Measurements from ENCODE around the gene PAPPA. TPM values are rescaled to one million over a fixed set of nuclear protein-coding genes. Genes with fewer than 3 reads are reported as not detected.

Gene PAPPA
- total RNA-seq, 1 donor from 2014 or later = not detected

DNA sequence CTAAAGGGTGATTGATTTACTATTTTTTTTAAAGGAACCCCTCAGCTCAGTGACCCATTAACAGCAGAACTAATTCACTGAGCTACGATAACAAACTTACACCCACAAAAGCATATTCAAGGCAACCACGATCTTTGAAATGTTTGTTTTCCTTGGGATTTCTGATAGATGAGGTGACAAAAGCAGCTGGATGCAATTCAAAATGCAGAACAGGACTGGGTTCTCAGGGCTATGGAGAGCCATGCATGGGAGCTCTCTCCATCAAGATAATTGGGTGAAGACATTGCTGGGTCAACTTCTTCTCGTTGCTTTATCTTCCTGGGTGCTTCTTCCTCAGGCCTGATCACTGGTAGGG, 60.1 kb downstream of the PAPPA start:
- intact Hi-C loops (cut with micrococcal nuclease) = no loop called here

DNA sequence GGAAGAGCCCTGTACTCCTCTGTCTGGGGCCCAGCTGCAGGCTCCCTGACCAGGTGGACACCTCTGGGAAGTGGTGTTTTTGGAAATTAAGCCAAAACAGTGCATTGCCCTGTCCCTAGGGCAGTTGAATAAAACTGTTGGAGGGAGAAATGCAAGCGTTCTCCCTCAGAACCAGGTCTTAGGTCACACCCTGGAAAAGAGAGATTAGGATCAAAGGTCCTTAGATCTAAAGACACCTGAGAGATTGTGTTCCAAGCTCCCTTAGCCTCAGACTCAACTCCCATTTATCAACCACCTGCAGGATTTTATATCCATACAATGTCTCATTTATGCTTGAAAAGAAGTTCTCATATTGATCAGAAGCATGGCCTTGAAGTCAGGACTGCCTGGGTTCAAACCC, 64.8 kb downstream of the PAPPA start:
- intact Hi-C loops (cut with micrococcal nuclease) = no loop called here

DNA sequence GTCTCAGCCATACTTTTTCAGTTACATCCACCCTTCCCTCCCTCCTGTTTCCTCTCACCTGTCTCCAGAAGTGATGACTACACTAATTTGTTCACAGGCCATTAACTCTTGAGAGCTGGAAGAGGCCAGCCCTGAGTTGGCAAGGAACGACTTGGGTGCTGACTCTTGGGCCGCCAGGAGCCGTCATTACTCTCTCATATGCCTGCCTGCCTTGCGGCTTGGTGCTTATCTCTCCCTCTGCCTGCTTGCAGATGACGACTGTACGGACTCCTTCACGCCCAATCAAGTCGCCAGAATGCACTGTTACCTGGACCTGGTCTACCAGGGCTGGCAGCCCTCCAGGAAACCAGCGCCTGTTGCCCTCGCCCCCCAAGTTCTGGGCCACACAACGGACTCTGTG, 66.1 kb downstream of the PAPPA start:
- intact Hi-C loops (cut with micrococcal nuclease) = no loop called here

DNA sequence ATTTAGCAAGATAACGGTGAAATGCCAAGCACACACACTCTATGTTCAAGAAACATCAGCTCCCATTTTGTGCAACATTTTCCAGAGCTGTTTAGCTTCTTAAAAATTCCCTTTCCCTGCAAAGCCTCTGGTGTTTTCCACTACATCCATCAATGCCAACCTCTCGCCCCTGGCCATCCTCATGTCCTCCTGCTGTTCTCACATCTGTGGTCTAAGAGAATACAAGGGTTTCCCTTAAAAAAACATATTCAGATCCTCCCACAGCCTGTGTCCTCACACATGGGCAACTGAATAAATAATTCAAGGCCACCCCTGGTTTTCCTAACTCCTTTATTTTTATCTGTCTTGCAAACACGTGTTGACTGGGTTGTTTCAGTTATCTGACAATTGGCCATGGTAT, 70.3 kb downstream of the PAPPA start:
- intact Hi-C loops (cut with micrococcal nuclease) = no loop called here

DNA sequence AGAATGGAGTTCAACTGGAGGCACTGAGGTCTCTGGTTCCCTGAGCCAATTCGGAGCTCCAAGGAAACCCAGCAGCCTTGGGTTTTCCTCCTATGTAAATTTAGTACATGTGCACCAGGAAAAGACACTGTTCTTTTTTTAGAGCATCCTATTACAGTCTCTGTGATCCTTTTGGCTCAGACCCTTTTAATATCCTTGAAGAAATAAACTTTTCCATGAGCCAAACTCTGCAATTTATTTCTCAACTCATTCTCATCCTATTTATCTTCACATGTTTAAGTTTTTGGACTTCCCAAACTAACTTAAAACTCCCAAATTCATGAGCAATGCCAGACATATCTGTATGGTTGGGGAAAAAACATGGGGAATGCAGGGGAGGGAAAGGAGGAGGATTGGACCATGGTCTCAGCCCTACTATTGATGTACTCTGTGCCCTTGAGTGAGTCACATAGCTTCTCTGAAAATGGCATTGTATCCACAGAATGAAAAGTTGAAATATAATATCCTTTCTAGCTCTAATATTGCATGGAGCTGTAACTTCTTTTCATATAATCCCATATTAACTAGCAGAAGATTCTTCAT, 76.6 kb downstream of the PAPPA start:
- intact Hi-C loops (cut with micrococcal nuclease) = no loop called here

DNA sequence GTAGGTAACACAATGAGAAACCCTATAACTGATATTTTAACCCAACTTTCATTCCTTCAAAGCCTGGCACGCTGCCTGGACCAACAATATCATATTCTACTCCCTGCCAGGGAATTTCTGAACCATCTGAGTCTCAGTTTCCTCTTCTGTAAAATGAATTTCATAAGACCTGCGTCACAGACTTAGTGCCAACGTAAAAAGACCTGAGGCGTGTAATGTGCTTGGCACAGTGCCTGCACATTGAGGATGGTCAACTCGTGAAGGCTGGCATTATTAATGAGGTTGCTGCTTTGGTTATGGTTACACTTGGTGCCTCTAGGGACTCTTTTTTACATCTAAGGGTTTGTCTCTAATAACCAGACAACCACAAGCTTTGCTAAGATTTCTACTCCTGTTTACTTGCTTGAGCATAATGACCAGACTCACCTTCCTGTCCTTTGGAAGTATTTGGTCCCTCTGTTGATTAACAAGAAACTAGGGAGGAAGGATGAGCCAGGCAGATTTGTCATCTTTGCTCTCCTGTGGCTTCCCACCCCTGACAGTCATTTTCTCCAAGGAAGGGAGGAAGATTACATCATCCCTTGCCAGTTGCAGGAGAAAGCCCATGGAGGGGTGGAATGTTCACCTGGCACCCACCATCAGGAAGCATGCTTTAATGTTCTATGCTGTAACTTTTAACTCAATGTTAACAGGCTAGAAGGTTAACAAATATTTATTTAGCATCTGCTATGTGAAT, 79.0 kb downstream of the PAPPA start:
- intact Hi-C loops (cut with micrococcal nuclease) = no loop called here

DNA sequence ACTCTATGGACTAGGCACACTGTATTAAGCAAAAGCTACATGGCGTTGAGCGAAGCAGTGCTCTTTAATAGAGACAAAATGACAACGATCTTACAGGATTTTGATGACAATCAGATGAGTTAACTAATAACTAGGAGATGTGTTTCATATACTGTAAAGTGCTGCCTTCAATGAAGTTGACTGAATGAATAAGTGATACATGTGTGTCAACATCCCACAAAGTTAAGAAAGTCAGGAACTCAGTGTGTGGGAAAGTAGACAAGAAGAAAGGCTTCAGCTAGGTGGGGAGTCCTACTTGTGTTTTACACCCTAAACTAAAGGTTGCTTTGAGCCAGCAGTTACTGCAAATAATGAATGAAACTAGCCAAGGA, 79.6 kb downstream of the PAPPA start:
- intact Hi-C loops (cut with micrococcal nuclease) = no loop called here

DNA sequence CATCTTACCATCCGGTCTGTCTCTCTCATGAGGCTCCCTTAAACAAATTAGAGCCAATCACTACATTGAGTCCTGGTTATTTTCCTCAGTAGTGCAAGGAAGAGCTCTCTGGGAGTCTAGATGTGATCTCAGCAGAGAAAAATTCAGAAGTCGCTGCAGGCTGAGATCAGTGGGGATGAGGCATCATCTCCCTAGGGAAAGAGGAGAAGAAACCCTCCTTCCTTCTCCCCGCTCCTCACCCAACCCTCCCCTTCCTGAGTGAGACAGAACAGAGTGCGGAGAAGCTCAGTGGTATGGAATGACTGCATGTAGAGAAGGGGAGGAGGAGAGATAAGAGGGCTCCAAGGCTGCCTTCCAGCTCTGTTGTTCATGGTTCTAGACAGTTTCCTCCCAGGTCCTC, 80.5 kb downstream of the PAPPA start:
- intact Hi-C loops (cut with micrococcal nuclease) = no loop called here

DNA sequence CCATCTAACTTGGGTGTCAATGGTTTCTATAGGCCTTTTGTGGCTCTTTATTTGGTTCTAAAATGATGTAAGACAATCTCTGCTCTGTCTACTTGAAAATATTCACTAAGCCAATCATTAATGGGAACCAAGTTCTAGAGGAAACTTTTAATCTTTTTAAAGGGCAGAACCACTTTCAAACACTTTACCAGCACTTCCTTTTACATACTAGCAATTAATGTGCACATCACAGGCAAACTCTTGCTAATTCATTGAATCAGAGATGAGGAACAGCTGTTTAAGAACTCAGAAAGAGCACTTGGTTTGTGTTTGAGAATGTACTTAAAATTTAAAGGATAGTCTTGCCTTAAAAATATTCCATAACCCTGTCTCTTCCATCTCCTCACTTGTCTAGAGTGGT, 83.4 kb downstream of the PAPPA start:
- intact Hi-C loops (cut with micrococcal nuclease) = no loop called here

DNA sequence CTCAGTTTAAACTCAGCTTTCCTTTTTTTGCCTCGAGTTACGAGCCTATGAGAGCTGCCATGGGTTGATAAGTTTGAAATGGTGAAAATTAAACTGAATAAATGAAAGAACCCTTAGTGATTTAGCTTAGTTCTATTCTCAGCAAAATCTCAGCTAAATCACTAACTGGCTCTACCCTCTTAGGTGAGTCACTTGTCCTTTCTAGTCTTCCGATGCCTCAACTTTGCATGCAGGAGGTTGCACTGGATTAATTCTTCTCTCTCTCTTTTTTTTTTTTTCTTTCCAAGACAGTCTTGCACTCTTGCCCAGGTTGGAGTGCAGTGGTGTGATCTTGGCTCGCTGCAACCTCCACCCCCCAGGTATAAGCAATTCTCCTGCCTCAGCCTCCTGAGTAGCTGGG, 83.9 kb downstream of the PAPPA start:
- intact Hi-C loops (cut with micrococcal nuclease) = no loop called here

DNA sequence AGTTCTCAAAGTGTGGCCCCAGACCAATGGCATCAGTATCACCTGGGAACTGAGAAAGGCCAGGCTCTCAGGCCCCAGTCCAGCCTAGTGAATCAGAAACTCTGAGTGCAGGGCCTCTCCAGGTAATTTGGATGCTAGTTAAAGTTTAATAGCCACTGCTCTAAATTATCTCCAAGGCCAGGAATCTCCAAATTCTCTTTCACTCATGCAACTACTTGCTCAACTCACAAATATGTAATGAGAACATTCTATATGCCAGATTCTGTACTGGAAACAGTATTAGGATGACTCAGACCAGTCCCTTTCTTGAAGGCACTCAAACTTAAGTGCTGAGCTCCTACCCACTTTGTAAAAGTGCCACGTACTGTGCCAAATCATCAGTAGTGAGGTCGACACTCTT, 84.6 kb downstream of the PAPPA start:
- intact Hi-C loops (cut with micrococcal nuclease) = no loop called here

DNA sequence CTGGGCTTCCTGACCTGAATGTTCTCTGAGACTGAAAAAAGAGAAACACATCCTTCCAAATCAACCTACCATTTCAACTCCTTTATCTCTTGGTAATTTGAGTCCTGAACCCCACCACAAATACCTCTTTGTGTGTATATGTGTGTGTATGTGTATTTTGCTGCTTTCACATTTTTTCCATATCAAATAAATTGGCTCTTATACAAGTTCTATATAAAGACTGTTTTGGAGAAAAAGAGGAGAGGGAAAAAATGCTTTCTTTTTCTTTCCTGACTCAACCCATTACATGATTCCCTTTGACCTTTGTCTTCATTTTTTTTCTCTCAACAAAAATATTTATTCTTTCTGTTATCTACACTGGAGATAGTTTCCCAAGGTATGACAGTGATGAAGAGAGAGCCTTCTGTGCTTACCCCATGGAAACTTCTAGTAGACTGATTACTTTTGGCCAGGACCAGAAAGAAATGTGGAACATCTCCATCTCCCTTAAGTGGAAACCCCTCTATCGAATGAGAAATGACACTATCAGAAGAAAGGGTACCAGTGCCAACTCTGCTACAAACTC, 85.3 kb downstream of the PAPPA start:
- intact Hi-C loops (cut with micrococcal nuclease) = no loop called here

DNA sequence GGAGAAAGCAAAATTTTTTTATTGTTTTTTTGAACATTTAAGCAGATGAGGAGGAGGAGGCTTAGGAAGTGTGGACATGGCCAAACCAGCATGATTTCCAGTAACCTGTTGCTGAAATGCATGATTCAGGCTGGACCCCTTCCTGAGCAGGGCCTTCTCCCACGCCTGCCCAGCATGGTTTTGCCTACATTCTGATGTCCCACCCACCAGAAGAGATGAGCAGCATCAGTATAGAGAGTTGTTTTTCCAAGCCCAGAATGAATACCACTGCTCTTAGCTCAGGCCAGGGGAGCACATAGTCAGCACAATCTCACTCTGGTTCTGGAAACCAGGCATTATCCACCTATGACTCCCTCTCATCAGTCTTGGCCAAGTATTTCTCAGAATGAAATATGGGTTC, 90.1 kb downstream of the PAPPA start:
- intact Hi-C loops (cut with micrococcal nuclease) = no loop called here

DNA sequence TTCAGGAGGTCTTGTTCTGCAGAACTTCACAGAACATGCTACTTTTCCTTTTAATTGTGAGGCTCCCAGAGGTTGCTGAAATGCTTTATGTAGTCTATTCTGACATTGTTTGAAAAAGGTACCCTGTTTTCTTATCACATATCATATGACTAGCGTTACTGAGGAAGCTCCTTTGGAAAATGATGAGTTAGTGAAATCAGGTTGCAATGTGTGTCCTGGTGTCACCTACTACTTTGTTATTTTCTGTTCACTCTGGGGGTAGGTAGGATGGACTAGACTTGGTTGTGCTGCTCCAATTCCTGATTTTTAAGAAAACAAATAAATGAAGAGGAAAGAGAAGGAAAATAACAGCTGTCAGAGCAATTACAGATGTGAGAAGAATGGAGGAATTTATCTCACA, 93.7 kb downstream of the PAPPA start:
- intact Hi-C loops (cut with micrococcal nuclease) = no loop called here

DNA sequence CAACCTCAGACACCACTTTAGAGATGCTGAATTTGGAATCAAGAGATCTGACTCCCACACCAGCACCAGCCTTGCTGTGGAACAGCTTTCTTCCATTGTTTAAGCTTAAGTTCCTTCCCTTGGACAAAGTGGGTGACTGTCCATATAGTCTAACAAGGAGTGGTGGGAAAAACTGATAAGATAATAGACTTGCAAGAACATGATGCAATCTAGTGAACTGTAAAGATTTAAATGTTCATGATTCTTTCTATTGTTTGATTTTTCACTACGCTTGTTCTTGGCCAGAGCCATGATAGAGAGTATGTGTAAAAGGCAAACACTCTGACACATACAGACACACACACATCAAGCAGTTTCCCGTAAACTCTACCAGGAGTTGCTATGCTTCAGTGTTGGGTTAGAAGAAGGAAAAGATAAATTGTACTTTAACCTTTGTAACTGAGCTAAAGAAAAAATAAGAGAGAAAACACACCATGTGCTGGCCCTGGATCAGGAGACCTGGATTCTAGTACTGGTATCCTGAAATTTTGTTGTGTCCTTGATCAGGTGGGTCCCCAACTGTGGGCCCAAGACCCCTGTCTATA, 94.3 kb downstream of the PAPPA start:
- intact Hi-C loops (cut with micrococcal nuclease) = no loop called here

DNA sequence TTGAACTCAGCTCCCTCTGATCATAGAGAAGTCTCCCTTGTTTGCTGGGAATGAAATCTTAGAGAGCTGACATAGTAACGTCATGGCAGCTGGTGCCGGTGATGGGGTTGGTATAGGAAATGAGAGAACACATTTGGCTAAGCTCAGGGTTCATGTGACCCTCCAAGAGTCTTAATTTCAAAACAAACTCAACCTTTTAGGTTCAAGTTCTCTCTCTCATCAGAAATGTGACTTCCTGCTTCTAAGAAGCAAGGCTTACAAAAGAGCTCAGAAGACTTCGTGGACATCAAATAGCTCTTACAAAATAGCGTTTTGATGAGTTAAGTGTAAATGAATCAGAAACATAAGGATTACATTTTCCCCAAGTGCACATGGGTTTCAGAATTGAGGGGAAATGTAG, 97.3 kb downstream of the PAPPA start:
- intact Hi-C loops (cut with micrococcal nuclease) = no loop called here

DNA sequence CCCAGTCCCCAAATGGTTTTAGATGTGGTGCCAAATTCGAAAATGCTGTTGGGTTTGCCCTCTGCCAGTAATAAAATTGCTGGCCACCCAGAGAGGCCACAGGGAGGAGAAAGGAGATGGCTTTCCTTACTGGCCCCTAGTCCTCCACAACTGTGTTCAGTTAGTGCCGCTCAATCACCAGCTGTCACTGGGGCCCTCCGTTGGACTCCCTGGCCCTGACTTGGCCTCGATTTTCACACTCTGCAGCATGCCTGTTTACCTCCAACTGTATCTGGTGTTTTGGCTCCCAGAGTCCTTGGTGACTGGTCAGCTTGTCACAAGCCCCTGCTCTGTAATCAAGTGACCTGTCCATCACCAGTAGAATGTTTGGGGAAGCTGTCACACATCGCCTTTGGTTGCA, 97.8 kb downstream of the PAPPA start:
- intact Hi-C loops (cut with micrococcal nuclease) = no loop called here

DNA sequence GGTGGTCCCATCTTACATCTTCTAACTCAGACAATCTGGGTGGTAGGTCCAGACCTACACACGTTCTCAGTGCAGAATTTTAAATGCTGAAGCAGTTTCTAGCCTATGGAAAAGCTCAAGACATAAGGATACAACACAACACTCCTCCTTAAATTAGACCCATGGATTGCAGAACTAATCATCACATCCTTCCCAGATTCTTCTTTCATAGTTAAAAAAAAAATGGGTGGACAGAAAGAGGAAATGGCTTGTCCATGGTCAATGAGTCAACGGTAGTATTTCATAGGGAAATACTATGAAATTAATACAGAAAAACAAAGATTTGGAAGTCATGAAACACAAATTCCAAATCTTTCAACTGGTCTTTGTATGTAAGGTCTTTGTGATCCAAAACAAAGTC, 106.9 kb downstream of the PAPPA start:
- intact Hi-C loops (cut with micrococcal nuclease) = no loop called here

DNA sequence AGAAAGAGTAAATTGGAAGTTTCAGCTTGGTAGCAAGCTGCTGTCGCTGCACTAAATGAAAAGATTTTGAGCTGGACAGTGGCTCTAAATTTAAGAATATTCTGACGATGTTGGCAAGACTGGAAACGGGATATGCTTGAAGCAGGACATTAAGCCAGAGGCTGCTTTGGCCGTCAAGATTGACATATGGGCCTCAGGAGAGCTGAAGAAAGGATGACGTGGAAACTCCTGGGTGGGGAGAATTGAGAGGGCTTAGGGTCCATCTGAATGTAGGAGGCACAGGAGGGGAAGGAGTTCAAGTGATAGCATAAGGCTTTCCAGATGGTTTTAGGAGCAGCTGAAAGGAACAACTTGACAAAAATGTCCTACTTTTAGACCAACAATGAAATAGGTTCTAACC, 108.9 kb downstream of the PAPPA start:
- intact Hi-C loops (cut with micrococcal nuclease) = no loop called here

DNA sequence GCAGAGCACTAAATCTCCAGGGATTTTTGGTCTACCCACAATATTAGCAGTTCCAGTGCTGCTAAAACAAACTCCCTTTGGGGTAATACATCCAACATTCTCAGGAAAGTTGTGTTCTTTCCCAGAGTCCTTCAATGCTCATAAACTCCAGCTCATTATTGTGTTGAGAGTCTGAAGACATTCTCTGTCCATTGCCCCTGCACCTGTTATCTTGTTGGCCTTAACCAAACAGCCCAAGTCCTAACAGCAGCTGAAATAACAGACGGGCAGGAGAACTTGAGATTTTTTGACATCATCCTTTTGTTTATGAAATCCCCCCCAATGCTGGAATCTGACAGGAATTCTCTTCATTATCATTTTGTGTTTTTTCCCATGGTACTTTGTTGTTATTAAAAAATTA, 110.8 kb downstream of the PAPPA start:
- intact Hi-C loops (cut with micrococcal nuclease) = no loop called here

DNA sequence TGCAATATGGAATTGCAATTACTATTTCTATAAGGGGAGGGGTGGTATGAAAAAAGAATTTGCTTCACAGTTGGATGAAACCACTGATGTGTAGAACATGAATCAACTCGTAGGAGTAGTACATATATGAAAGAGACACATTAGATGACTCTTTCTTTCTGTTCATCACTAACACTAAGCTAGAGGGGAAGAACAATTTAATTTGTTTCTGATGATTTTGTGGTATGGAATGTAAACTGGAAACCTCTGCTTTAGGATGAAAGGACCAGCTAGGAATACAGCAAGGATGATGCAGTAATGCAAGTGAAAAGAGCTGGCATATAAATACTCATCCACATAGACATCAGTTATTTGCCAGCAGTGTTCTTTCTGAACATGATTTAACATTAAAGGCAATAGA, 113.4 kb downstream of the PAPPA start:
- intact Hi-C loops (cut with micrococcal nuclease) = no loop called here

DNA sequence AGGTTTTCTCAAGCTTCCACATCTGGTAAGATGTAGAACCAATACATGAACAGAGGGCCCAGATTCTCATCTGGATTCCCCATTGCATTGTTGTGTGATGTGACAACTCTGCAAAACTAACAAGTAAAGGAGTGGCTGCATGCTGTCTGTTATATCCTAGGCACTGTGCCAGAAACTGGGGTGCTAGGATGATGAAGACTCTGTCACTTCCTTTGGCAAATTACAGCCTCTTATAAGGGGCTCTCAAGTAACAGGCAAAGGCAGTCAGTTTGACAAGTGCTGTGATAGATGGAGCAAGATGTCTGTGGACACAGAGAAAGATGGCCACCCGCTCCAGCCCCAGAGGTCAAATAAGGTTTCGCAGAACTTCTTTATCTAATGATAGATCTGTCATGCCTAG, 115.7 kb downstream of the PAPPA start:
- intact Hi-C loops (cut with micrococcal nuclease) = no loop called here

DNA sequence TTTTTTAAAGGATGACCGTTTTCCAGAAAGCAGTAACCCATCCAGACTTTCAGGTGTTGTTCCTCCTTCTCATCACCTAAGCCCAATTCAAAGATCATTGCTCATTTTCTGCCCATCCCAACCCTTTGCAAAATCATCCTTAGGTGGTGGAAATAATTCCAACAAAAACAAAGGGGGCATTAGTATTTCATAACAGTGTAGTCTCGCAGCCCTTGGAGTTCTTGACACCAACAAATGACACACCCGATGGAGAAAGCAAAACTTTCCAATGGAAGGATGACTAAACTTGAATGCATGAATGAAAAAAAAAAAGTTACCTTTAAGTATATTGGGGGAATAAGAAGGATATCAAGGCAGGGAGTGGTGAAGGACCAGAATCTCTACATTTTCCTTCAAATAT, 117.0 kb downstream of the PAPPA start:
- intact Hi-C loops (cut with micrococcal nuclease) = no loop called here
